Measurements from ENCODE around the gene MCRIP2. TPM values are rescaled to one million over a fixed set of nuclear protein-coding genes. Genes with fewer than 3 reads are reported as not detected.

Gene MCRIP2
- total and polyA plus RNA-seq, 2 of the 8 experiments (the other 6 are each of a cell fraction or from before 2014, with no cell fraction given), result 45.4 to 75.5 TPM

GRCh38 chr16:648071-648780 lies 6.6 kb downstream of the MCRIP2 start (continued):
- TF ChIP-seq TEAD4 (IDR thresholded peaks at IDR 0.05; ENCODE audit: low read depth, low read length) (no peak), YY1 (IDR thresholded peaks at IDR 0.05; ENCODE audit: low read depth, low read length) (peak; percentile 84)

Data from H1 (cell line).